Stimulated activated CD4-positive, alpha-beta T cell treated with anti-CD3 and anti-CD28 coated beads, Interleukin-4, amount 100 ng/mL, for 24 hours (primary cell): ENCODE results near the gene NKX1-1.
A peak's percentile ranks its signal among the peaks of the same experiment; 100 is the strongest.

Experiments
- DNase-seq: peaks from one replicate; pipeline ENCODE4 v3.0.0-alpha.2; 2020

The NKX1-1 gene

GRCh38 chr4:1356181-1356998, 49.9 kb downstream of the NKX1-1 start:
- peak; percentile 52 for DNase-seq

GRCh38 chr4:1355378-1355777, 50.9 kb downstream of the NKX1-1 start:
- DNase-seq = no peak

GRCh38 chr4:1354983-1355275, 51.3 kb downstream of the NKX1-1 start:
- DNase-seq = no peak

- DNase-seq = no peak
Observed at GRCh38 chr4:1354136-1354982, 51.9 kb downstream of the NKX1-1 start.

GRCh38 chr4:1353186-1354055, 52.8 kb downstream of the NKX1-1 start:
- DNase-seq = no peak
